Left ventricle myocardium inferior (tissue), 1 donor: ENCODE measurements around the gene TJP3. TPM values are rescaled to one million over a fixed set of nuclear protein-coding genes. Genes with fewer than 3 reads are reported as not detected.

Experiments
- DNase-seq: peaks from one replicate; pipeline ENCODE4 v3.0.0-alpha.2; 2020
- H3K27ac ChIP-seq: fragments of 200-600 bp; replicated peaks from 2 replicates; pipeline ENCODE4 v1.8.0; 2021
- H3K27me3 ChIP-seq: fragments of 200-600 bp; 2 replicates; pipeline ENCODE4 v1.8.0; 2021; ENCODE audit warnings: low read depth
- H3K36me3 ChIP-seq: fragments of 200-600 bp; 2 replicates; pipeline ENCODE4 v1.8.0; 2021
- H3K4me1 ChIP-seq: fragments of 200-600 bp; 2 replicates; pipeline ENCODE4 v1.8.0; 2021
- H3K4me3 ChIP-seq: fragments of 200-600 bp; 2 replicates; pipeline ENCODE4 v1.8.0; 2021; ENCODE audit warnings: mild to moderate bottlenecking, moderate library complexity
- H3K9me3 ChIP-seq: fragments of 200-600 bp; replicated peaks from 2 replicates; pipeline ENCODE4 v1.8.0; 2021
- intact Hi-C: fragments of 100-400 bp; cut with micrococcal nuclease; formaldehyde crosslinking; loops from one replicate; pipeline ENCODE4 v1.11.0; 2022
- total RNA-seq: library from RNA; stranded (reverse); fragmentation: NEBNext Ultra II Directional; extraction: Animal tissue kit (Norgen Biotek cat#: 25700); gene quantifications from one replicate; pipeline ENCODE4 v1.2.1, GENCODE V29; 2021
- TF ChIP-seq, protein P1 (sequence below): fragments of 200-600 bp; IDR thresholded peaks from 2 replicates; pipeline ENCODE4 v1.8.0; 2021; ENCODE audit warnings: antibody characterized with exemption, mild to moderate bottlenecking, borderline replicate concordance
- donor health status: DM: no; HTN: yes; CAD: no; lungs with severe emphysema.

Gene TJP3
- total RNA-seq, 1 donor from 2014 or later, result not detected

- TF ChIP-seq, protein P1, sequence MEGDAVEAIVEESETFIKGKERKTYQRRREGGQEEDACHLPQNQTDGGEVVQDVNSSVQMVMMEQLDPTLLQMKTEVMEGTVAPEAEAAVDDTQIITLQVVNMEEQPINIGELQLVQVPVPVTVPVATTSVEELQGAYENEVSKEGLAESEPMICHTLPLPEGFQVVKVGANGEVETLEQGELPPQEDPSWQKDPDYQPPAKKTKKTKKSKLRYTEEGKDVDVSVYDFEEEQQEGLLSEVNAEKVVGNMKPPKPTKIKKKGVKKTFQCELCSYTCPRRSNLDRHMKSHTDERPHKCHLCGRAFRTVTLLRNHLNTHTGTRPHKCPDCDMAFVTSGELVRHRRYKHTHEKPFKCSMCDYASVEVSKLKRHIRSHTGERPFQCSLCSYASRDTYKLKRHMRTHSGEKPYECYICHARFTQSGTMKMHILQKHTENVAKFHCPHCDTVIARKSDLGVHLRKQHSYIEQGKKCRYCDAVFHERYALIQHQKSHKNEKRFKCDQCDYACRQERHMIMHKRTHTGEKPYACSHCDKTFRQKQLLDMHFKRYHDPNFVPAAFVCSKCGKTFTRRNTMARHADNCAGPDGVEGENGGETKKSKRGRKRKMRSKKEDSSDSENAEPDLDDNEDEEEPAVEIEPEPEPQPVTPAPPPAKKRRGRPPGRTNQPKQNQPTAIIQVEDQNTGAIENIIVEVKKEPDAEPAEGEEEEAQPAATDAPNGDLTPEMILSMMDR, result no peak
- DNase-seq, result no peak
- intact Hi-C loops, result no loop called here
- no peak overlapping the region for H3K4me3 ChIP-seq
- no peak overlapping the region for H3K27ac ChIP-seq
- H3K9me3 ChIP-seq, result peaks cover 6% of the 10 kb centered on the region
- H3K4me1 ChIP-seq, result peaks cover 46% of the 10 kb centered on the region
- H3K36me3 ChIP-seq, result peaks cover 12% of the 10 kb centered on the region
- H3K27me3 ChIP-seq, result no peaks in the 10 kb centered on the region
Measured at GRCh38 chr19:3691726-3692125, 16.5 kb upstream of the TJP3 start.

- intact Hi-C loops, result no loop called here
- Histone ChIP-seq H3K4me1 (peaks cover 42% of the 10 kb centered on the region), H3K27ac (peak overlapping the region; percentile 43), H3K4me3 (no peak overlapping the region), H3K27me3 (no peaks in the 10 kb centered on the region), H3K9me3 (peaks cover 6% of the 10 kb centered on the region), H3K36me3 (peaks cover 12% of the 10 kb centered on the region)
- DNase-seq, result no peak
- TF ChIP-seq, protein P1, result peak; percentile 58
Measured at GRCh38 chr19:3692141-3693024, 15.8 kb upstream of the TJP3 start.

GRCh38 chr19:3693025-3693925 is 14.9 kb upstream of the TJP3 start:
- TF ChIP-seq, protein P1, result no peak
- Histone ChIP-seq H3K4me3 (no peak overlapping the region), H3K27me3 (no peaks in the 10 kb centered on the region), H3K27ac (peak overlapping the region; percentile 43), H3K9me3 (peaks cover 6% of the 10 kb centered on the region), H3K4me1 (peaks cover 42% of the 10 kb centered on the region), H3K36me3 (peaks cover 12% of the 10 kb centered on the region)
- intact Hi-C loops, result no loop called here
- no peak for DNase-seq

DNA sequence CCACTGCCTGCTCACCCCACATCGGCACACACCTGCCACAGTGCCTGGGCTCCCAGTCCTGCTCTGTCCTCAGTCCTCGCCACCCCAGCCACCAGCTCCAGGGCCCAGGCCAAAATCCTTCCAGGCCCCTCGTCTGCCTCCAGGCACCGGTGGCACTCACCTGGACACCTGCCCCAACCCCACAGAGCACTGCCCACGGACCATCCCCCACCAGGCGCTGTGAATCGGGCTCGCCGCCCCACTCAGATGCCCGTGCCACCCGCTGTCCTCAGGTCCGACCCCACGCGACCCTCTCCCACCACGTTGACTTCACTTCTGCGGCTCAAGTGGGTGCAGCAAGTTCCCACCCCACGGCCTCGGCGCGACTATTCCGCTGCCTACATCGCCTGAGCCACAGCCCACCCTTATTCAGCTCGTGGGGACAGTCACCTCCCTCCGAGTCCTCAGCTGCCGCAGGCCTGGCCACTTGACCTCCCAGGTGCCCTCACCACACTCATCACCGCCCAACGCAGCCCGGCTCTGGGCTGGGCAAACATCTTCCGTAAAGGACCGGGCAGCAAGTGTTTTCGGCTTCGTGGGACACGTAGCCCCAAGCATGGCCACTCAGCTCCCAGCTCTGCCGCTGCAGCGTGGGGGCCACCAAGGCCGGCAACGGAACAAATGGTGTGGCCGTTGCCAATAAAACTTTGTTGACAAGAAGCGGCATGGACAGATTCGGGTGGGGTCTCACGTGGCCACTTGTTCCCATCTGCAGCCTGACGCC is 13.6 kb upstream of the TJP3 start:
- peaks cover 12% of the 10 kb centered on the region for H3K36me3 ChIP-seq
- intact Hi-C loops, result no loop called here
- no peak overlapping the region for H3K4me3 ChIP-seq
- TF ChIP-seq, protein P1, result no peak
- DNase-seq, result no peak
- peaks cover 6% of the 10 kb centered on the region for H3K9me3 ChIP-seq
- H3K4me1 ChIP-seq, result peaks cover 48% of the 10 kb centered on the region
- H3K27ac ChIP-seq, result no peak overlapping the region
- H3K27me3 ChIP-seq, result no peaks in the 10 kb centered on the region
